Dendritic cell treated with granulocyte-macrophage colony-stimulating factor and Interleukin-4, amounts not matched to agents 40 ng/mL and 50 ng/mL, for 4 days (primary cell): ENCODE data around the gene BTG4.

Source experiments
- H3K27ac Mint-ChIP-seq: one replicate; pipeline ENCODE4 v1.8.0; 2022; ENCODE audit warnings: mild to moderate bottlenecking, mixed read lengths
- H3K27me3 Mint-ChIP-seq: one replicate; pipeline ENCODE4 v1.8.0; 2022; ENCODE audit warnings: mild to moderate bottlenecking, mixed read lengths
- H3K36me3 Mint-ChIP-seq: one replicate; pipeline ENCODE4 v1.8.0; 2022; ENCODE audit warnings: low read depth, mixed read lengths
- H3K4me1 Mint-ChIP-seq: one replicate; pipeline ENCODE4 v1.8.0; 2022; ENCODE audit warnings: low read depth, mixed read lengths
- H3K4me3 Mint-ChIP-seq: one replicate; pipeline ENCODE4 v1.8.0; 2022; ENCODE audit warnings: mild to moderate bottlenecking, moderate library complexity, mixed read lengths
- H3K9me3 Mint-ChIP-seq: one replicate; pipeline ENCODE4 v1.8.0; 2022; ENCODE audit warnings: mixed read lengths
- intact Hi-C: fragments of 100-400 bp; cut with micrococcal nuclease; formaldehyde crosslinking; loops from one replicate; pipeline ENCODE4 v1.15.0; 2022

Gene BTG4

DNA sequence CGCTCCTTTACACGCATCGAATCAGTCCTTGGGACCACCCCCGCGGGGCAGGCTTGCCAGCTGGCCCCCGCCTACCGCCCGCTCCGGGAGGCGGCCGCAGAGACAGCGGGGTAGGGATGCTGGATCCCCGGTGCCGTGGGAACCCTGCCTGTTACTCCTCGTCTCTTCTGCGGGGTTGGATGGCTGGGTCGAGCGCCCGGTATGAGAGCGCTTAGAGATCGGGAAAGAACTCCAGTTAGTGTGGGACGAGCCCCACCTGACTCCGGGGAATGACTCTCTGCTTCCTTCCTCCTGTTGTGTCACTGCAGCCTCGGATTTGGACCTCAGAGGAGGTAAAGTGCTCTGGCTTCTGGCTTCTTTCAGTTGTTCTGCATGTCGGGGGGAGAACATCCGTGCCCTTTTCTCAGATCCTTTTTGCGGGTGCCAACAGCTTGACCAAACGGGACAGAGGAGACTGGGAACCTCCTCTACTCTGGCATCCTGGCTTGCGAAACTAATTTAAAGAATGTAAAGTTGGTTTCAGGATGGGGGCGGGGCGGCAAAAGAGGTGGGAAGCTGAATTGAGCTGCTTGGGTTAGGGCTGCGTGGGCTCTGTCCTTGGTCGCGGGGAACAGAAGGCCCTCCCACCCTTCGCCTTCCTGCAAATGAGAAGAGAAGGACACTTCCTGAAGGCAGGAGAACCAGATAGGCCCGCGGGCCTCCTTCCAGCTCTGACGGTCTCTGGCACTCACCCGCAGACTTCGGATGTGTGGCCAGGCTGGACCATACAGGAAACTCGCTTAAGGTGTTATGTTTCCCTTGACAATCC lies 29.3 kb upstream of the BTG4 start:
- peak overlapping the region; percentile 61 for H3K27ac Mint-ChIP-seq
- intact Hi-C loops = no loop called here

DNA sequence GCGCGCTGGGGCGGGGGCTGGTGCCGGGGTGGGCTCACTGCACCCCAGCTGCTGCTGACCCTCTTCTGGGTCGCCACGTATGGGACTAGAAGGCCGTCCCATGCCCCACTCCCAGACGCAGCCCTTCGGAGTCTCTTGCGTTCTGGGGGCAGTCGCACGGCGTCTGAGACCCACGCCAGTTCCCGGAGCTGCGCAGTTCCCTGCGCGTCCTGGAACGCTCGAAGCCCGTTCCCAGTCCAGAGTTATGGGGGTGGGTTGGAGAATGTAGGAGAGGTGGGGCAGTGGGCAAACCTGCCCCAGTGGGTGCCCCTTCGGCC lies 28.7 kb upstream of the BTG4 start:
- peaks cover 50% of the 10 kb centered on the region for H3K27me3 Mint-ChIP-seq
- peak overlapping the region; percentile 76 for H3K4me3 Mint-ChIP-seq

More for the DNA sequence above, 29.3 kb upstream of the BTG4 start:
- peak overlapping the region; percentile 76 for H3K4me3 Mint-ChIP-seq
- H3K9me3 Mint-ChIP-seq = no peaks in the 10 kb centered on the region
- peaks cover 47% of the 10 kb centered on the region for H3K27me3 Mint-ChIP-seq
- H3K36me3 Mint-ChIP-seq = no peaks in the 10 kb centered on the region
- peaks cover 25% of the 10 kb centered on the region for H3K4me1 Mint-ChIP-seq

DNA sequence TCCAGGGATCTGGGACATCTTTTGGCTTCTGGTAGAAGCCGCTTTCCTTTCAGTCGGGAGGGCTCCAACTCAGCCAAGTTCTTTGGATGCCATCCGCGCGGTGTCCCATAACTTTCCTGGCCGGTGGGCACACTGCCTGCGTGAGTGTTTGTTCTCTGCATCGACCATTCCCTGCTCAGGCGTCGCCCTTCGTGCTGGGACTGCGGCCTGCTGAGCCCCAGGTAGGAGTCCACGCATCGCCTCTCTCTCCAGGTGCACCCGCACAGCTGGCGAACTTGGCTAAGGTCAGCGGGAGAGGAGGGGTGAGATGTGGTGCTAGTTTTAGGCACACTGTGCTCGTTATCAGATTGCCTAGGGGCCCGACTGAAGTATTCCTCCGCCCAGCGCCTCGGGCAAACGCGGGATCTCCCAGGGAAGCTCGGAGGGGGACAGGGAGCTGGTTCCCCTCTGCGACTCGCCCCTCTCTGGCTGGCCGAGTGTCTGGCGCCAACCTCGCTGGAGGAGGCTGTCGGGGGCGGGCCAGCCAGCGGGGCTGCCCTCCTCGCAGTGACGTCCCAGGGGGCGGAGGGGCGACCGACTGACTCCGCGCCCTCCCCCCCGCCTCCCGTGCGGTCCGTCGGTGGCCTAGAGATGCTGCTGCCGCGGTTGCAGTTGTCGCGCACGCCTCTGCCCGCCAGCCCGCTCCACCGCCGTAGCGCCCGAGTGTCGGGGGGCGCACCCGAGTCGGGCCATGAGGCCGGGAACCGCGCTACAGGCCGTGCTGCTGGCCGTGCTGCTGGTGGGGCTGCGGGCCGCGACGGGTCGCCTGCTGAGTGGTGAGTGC lies 28.1 kb upstream of the BTG4 start, which contains the start of gene LAYN:
Gene LAYN (plus strand): TSS at position 607 of the 823 bp plus-strand sequence. CDS start 124 bp downstream, at position 731.
- Mint-ChIP-seq H3K9me3 (no peaks in the 10 kb centered on the region), H3K27me3 (peaks cover 54% of the 10 kb centered on the region), H3K27ac (peak within 1 kb of the TSS; percentile 61), H3K4me1 (peaks cover 25% of the 10 kb centered on the region), H3K36me3 (no peaks in the 10 kb centered on the region), H3K4me3 (peak within 1 kb of the TSS; percentile 76)
- intact Hi-C loops = no loop called here

More for the DNA sequence above, 28.7 kb upstream of the BTG4 start:
- Mint-ChIP-seq H3K9me3 (no peaks in the 10 kb centered on the region), H3K4me1 (peaks cover 25% of the 10 kb centered on the region), H3K36me3 (no peaks in the 10 kb centered on the region), H3K27ac (peak overlapping the region; percentile 61)
- intact Hi-C loops = no loop called here

DNA sequence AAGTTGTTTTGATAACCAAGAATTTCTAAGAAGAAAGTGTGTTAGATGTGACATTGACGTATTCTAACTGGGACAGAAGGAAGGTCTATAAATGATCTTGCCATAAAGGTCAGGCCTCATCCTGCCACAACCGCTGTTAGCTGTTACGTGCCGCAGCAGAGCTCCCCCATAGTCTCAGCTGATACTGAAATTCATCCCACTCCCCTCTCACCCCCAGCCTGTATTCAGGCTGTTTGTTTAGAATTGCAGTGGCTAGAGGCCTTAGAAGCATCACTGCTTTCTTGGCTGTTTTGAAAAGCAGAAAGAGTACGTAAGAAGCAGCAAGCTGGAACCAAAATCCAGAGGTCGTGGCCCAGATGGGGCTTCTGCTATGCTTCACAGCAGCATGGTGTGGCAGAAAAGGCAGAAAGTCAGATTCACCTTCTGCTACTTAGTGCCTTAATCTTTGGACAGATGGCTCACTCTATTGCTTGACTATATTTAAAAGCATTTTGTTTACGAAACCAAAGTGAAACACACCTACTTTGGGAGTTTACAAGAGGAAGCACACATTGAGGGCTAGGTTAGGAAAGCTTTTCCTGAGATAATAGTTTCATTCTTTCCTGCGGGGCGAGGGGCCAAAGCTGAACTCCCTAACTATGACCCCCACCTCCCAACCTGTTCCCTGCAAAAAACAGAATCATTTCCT lies 27.4 kb upstream of the BTG4 start:
- Mint-ChIP-seq H3K27ac (no peak overlapping the region), H3K27me3 (peaks cover 55% of the 10 kb centered on the region), H3K4me1 (peaks cover 25% of the 10 kb centered on the region), H3K9me3 (no peaks in the 10 kb centered on the region), H3K4me3 (no peak overlapping the region), H3K36me3 (no peaks in the 10 kb centered on the region)
- intact Hi-C loops = no loop called here

DNA sequence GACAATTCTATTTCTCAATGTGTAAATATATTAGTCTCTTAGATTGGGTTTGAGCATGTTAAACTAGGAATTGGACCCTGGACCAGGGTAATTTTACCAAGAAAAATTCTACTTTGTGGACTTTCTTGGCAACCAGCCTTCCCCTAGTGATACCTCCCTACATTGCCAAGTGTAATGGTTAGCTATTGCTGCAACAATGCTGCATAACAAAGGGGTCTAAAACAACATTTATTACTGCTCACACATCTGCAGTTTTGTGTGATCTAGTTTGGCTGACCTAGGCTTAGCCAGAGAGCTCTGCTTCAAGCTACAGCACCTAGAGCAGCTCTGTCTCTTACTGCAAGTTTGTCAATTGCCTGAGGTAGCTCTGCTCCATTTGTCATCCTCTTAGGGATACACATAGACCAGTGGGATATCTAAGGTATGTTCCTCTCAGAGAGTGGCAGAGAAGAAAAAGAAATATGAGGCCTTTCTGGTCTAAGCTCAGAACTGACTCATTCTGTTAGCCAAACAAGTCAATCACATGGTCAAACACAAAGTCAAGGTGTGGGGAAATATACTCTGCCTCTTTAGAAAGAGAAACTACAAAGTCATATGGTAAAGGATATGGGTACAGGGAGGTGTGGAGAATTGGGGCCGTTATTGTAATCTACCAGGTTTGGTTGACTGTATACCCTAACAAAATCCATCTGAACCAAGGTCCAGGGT lies 26.4 kb upstream of the BTG4 start:
- Mint-ChIP-seq H3K4me1 (peaks cover 25% of the 10 kb centered on the region), H3K4me3 (no peak overlapping the region), H3K9me3 (no peaks in the 10 kb centered on the region), H3K27me3 (peaks cover 60% of the 10 kb centered on the region), H3K36me3 (no peaks in the 10 kb centered on the region), H3K27ac (no peak overlapping the region)
- intact Hi-C loops = no loop called here

DNA sequence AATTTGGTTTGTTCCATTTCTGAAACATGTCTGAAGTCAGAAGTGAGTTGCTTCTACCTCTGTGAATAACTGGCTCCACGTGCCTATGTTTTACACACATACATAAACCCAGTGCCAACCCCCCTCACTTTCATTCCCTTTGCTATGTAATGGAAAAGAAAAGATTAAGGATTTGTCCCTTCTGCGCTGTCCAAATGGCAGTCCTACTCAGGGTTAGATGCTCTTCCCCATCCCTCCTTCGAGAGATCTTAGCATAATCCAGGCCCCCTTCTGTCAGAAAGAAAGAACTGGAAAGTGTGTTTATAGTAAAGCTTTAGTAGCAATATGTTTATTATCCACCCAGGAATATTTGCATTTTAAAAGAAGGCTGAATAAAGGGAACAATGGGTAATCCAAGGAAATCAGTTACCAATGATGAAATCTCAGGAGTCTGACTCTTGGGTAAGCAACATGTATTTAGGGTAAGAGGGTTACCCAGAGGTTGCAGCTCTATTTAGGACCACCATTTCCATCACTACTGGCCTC lies 25.2 kb upstream of the BTG4 start:
- Mint-ChIP-seq H3K4me1 (peaks cover 26% of the 10 kb centered on the region), H3K36me3 (no peaks in the 10 kb centered on the region), H3K27ac (no peak overlapping the region), H3K4me3 (no peak overlapping the region), H3K9me3 (no peaks in the 10 kb centered on the region), H3K27me3 (peaks cover 56% of the 10 kb centered on the region)
- intact Hi-C loops = no loop called here

DNA sequence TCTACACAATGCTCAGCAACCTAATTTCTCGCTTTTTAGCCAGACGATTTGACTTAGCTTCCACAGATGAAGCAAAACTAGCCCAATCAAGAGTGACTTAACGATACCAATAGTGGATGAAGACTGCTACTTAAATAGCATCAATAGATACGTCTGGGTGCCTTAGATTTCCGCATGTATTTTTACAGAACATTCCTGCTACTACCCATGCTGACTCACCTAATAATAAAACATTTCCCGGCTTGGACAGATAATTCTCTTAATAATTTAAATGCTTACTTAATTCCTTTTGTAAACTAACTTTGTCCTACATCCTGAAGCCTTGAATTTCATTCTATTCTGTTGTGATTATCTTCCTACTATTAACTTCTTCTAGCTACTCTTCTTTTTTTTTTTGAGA lies 23.1 kb upstream of the BTG4 start:
- no peaks in the 10 kb centered on the region for H3K36me3 Mint-ChIP-seq
- no peak overlapping the region for H3K27ac Mint-ChIP-seq
- no peaks in the 10 kb centered on the region for H3K9me3 Mint-ChIP-seq
- H3K4me3 Mint-ChIP-seq = no peak overlapping the region
- peaks cover 23% of the 10 kb centered on the region for H3K4me1 Mint-ChIP-seq
- intact Hi-C loops = no loop called here
- H3K27me3 Mint-ChIP-seq = peaks cover 38% of the 10 kb centered on the region

DNA sequence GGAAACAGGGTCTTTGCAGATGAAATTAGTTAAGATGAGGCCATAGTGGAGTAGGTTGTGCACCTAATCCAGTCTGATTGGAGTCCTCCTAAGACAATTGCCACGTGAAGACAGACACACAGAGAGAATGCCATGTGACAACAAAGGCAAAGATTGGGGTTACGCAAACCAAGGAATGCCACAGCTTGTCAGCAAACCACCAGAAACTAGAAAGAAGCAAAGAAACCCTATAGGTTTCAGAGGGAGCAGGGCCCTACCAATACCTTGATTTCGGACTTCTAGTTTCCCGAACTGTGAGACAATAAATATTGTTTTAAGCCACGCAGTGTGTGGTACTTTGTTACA lies 20.2 kb upstream of the BTG4 start:
- Mint-ChIP-seq H3K4me3 (no peak overlapping the region), H3K27me3 (peaks cover 13% of the 10 kb centered on the region), H3K27ac (peak overlapping the region; percentile 19), H3K36me3 (no peaks in the 10 kb centered on the region), H3K9me3 (no peaks in the 10 kb centered on the region), H3K4me1 (peaks cover 15% of the 10 kb centered on the region)
- intact Hi-C loops = no loop called here

DNA sequence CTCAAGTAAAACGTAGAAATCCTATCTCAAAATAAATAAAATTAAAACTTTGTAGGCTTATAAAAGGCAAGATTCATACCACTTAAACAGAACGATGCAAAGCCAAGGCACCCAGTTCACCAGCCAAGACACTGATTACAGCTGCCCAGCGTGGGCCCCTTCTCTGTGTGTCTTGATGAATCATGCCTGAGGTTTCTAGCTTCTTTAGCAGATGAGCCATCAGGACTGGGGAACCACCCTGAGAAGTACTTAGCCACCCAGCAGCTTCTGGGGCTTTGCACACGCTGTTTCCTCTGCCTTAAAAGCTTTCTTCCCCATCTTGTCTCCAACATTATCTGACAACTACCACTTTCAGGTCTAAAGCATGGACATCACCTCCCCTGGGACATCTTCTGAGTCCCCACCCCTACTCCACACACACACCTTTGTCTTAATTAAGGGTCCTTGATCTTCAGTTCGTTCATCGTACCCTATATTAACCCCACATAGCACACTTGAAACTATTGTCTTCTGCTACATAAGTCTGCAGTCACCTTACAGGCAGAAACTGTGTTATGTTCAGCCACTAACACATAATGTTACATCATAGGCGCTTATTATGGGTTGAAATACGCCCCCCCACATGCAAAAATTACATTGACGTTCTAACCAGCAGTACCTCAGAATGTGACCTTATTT lies 19.6 kb upstream of the BTG4 start:
- peak overlapping the region; percentile 19 for H3K27ac Mint-ChIP-seq
- peaks cover 13% of the 10 kb centered on the region for H3K27me3 Mint-ChIP-seq
- peaks cover 15% of the 10 kb centered on the region for H3K4me1 Mint-ChIP-seq
- no peaks in the 10 kb centered on the region for H3K36me3 Mint-ChIP-seq
- no peaks in the 10 kb centered on the region for H3K9me3 Mint-ChIP-seq
- no peak overlapping the region for H3K4me3 Mint-ChIP-seq
- intact Hi-C loops = no loop called here

DNA sequence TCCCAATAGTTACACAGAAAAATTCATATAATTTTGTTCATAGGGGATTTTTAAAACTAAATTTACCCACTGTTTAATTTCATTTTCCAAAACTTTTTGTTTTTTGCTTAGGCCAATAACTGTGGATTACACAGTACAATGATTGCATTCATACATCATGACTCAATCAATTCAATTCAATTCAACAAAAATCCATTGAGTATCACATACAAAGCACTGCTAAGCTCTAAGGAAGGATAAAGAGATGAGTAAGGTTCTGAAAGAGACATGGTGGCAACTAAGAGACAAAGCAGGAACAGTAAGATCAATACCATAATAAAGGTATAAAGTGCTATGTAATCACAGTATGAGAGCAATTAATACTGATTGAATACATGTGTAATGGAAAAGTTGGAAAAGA lies 18.9 kb upstream of the BTG4 start:
- Mint-ChIP-seq H3K27ac (no peak overlapping the region), H3K36me3 (no peaks in the 10 kb centered on the region), H3K27me3 (peaks cover 10% of the 10 kb centered on the region), H3K9me3 (no peaks in the 10 kb centered on the region), H3K4me3 (no peak overlapping the region), H3K4me1 (peaks cover 21% of the 10 kb centered on the region)
- intact Hi-C loops = no loop called here

DNA sequence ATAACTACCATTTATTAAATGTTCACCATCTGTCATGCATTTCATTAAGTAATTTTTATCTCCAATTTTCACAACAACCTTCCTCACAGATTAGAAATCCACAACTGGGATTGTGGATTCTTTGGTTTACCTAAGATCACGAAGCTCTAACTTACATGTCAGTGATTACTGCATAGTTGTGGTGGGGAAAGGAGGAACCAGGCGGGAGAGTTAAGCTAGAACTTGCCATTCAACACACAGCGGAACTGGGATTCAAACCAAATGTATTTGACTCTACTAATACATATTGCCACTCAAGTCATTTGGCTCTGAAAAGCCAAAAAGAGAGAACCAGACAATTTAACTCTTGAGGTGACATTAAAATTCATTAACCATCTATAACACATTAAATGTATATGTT lies 17.9 kb upstream of the BTG4 start:
- Mint-ChIP-seq H3K27me3 (peaks cover 6% of the 10 kb centered on the region), H3K4me1 (peaks cover 22% of the 10 kb centered on the region), H3K27ac (no peak overlapping the region), H3K9me3 (no peaks in the 10 kb centered on the region), H3K4me3 (no peak overlapping the region), H3K36me3 (no peaks in the 10 kb centered on the region)
- intact Hi-C loops = no loop called here

DNA sequence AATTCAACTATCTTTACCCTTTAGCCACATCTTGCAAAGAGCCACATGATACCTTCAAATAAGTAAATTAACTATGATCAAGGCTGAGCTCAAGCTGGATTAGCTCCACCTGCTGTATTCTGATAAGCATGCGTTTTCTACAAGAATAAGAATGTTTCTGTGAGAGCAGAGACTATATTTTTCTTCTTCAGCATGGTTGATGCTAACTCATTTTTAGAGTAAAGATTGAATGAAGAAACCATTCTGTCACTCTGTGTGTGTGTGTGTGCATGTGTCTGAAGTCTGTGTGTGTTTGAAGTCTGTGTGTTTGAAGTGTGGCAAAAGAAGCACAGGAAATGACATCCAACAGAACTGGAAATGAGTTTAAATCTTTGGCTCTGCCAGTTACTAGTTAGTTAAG lies 16.4 kb upstream of the BTG4 start:
- H3K27ac Mint-ChIP-seq = no peak overlapping the region
- H3K27me3 Mint-ChIP-seq = no peaks in the 10 kb centered on the region
- intact Hi-C loops = no loop called here
- H3K36me3 Mint-ChIP-seq = no peaks in the 10 kb centered on the region
- H3K4me1 Mint-ChIP-seq = peaks cover 31% of the 10 kb centered on the region
- H3K9me3 Mint-ChIP-seq = no peaks in the 10 kb centered on the region
- no peak overlapping the region for H3K4me3 Mint-ChIP-seq

DNA sequence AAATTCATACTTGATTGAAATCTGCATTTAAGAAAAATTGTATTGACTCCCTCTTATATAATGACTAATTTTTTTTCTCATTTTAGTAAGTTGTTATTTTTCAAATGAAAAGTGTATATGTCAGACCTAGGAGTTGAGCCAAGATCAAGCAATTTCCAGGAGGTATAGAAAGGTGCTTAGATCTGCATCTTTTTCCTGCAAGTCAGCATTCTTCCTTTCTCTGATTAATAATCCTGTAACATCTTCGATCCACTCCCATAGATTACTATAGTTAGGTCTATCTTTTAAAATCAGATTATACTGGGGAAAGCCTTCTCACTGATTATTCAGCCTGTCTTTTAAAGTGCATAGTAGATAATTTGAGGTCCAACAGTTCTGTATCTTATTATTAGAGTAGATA lies 15.1 kb upstream of the BTG4 start:
- H3K36me3 Mint-ChIP-seq = no peaks in the 10 kb centered on the region
- intact Hi-C loops = no loop called here
- H3K27ac Mint-ChIP-seq = no peak overlapping the region
- no peaks in the 10 kb centered on the region for H3K9me3 Mint-ChIP-seq
- H3K4me1 Mint-ChIP-seq = peaks cover 30% of the 10 kb centered on the region
- no peak overlapping the region for H3K4me3 Mint-ChIP-seq
- no peaks in the 10 kb centered on the region for H3K27me3 Mint-ChIP-seq
